ENCODE results near the gene DCAF10.

GRCh38 chr9:37801959-37802711, 1.5 kb downstream of the DCAF10 start:
- TF ChIP-seq CTCF (IDR thresholded peaks at IDR 0.05), result no peak
- no peak for TF ChIP-seq EZH2 (IDR thresholded peaks at IDR 0.05; ENCODE audit: borderline replicate concordance, insufficient read depth, low read depth, low read length, poor library complexity, severe bottlenecking)

All from B cell (primary cell).